Activated naive CD8-positive, alpha-beta T cell (primary cell): ENCODE results near the gene DOP1B.

Experiments used
- H3K27ac Mint-ChIP-seq: one replicate; pipeline ENCODE4 v1.8.0; 2021; ENCODE audit warnings: mixed read lengths
- H3K27me3 Mint-ChIP-seq: one replicate; pipeline ENCODE4 v1.8.0; 2021; ENCODE audit warnings: mixed read lengths
- H3K36me3 Mint-ChIP-seq: one replicate; pipeline ENCODE4 v1.8.0; 2021; ENCODE audit warnings: mixed read lengths
- H3K4me1 Mint-ChIP-seq: one replicate; pipeline ENCODE4 v1.8.0; 2021; ENCODE audit warnings: low read depth, mixed read lengths
- H3K4me3 Mint-ChIP-seq: one replicate; pipeline ENCODE4 v1.8.0; 2021; ENCODE audit warnings: mild to moderate bottlenecking, mixed read lengths
- H3K9me3 Mint-ChIP-seq: one replicate; pipeline ENCODE4 v1.8.0; 2021; ENCODE audit warnings: low read depth, mixed read lengths

The DOP1B gene

GRCh38 chr21:36155603-36156338 lies 853 bp upstream of the DOP1B start:
- Mint-ChIP-seq H3K36me3 (peaks cover 7% of the 10 kb centered on the region), H3K4me3 (peak overlapping the region; percentile 82), H3K27me3 (no peaks in the 10 kb centered on the region), H3K27ac (no peak overlapping the region), H3K9me3 (no peaks in the 10 kb centered on the region), H3K4me1 (peaks cover 25% of the 10 kb centered on the region)

DNA sequence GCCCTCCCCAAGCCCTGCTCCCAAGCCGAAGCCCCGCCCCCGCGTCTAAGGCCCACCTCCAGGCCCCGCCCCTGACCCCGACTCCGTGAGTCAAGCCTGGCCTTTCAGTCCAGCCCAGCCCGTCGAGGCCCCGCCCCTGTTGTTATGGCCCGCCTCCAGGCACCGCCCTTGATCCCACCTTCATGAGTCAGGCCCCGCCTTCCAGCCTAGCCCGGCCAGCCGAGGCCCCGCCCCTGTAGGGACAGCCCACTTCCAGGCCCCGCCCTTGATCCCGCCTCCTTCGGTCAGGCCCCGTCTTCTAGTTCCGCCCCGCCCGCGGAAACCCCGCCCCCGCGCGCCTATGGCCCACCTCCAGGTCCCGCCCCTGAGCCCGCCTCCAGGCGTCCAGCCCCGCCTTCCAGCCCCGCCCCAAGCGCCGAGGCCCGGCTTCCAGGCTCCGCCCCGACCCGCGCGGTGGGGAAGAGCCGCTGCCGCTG lies 247 bp upstream of the DOP1B start:
- Mint-ChIP-seq H3K9me3 (no peaks in the 10 kb centered on the region), H3K27me3 (no peaks in the 10 kb centered on the region), H3K27ac (no peak overlapping the region)

DNA sequence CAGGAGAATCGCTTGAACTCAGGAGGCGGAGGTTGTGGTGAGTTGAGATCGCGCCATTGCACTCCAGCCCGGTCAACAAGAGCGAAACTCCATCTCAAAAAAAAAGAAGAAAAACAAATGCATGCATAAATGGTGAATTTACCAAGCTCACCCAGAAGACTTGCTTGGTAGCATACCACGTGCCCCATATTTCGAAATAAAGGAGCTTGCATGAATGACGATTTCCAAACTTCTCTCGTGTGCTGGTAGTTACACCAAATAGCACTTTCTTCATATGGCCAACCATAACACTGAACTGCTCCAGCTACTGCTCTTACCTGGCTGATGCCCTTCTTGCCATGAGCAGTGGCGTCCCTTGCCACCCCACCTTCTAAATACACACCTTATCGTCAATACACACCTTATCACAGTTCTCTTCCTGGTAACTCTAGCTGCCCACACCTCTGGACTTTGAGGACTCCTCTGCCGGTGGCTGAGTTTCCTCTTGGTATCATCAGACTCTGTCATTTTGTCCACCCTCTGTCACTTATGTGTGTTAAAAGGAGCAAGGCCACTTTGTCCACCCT lies 2.8 kb downstream of the DOP1B start:
- H3K4me3 Mint-ChIP-seq: peak overlapping the region; percentile 14
- H3K27me3 Mint-ChIP-seq: no peaks in the 10 kb centered on the region
- H3K4me1 Mint-ChIP-seq: peaks cover 26% of the 10 kb centered on the region
- no peaks in the 10 kb centered on the region for H3K9me3 Mint-ChIP-seq
- H3K27ac Mint-ChIP-seq: no peak overlapping the region
- peaks cover 8% of the 10 kb centered on the region for H3K36me3 Mint-ChIP-seq

More for the DNA sequence above, 247 bp upstream of the DOP1B start:
- H3K4me3 Mint-ChIP-seq: peak overlapping the region; percentile 82
- peaks cover 22% of the 10 kb centered on the region for H3K4me1 Mint-ChIP-seq
- peaks cover 8% of the 10 kb centered on the region for H3K36me3 Mint-ChIP-seq

DNA sequence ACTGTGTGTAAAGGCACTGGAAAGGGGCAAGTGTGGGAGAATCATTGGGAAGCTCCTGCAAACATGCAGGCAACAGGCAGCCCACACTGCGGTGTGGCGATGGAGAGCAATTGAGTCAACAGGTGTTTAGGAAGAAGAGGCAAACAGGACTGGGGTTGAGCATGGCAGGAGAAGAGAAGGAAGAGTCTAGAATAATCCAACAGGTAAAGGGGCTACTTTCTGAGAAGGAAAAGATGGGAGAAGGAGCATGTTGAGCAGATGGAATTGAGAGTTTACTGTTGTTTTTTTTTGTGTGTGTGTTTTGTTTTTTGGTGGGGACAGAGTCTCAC lies 4.2 kb downstream of the DOP1B start:
- Mint-ChIP-seq H3K27ac (no peak overlapping the region), H3K4me1 (peaks cover 21% of the 10 kb centered on the region), H3K9me3 (no peaks in the 10 kb centered on the region), H3K36me3 (peaks cover 11% of the 10 kb centered on the region), H3K27me3 (no peaks in the 10 kb centered on the region), H3K4me3 (no peak overlapping the region)

- Mint-ChIP-seq H3K27ac (no peak overlapping the region), H3K9me3 (no peaks in the 10 kb centered on the region), H3K27me3 (no peaks in the 10 kb centered on the region), H3K4me1 (peaks cover 18% of the 10 kb centered on the region), H3K36me3 (peaks cover 13% of the 10 kb centered on the region), H3K4me3 (no peak overlapping the region)
Measured at GRCh38 chr21:36162631-36163030, 6.0 kb downstream of the DOP1B start.

- Mint-ChIP-seq H3K36me3 (peaks cover 12% of the 10 kb centered on the region), H3K9me3 (no peaks in the 10 kb centered on the region), H3K27ac (no peak overlapping the region), H3K27me3 (no peaks in the 10 kb centered on the region), H3K4me3 (no peak overlapping the region), H3K4me1 (peaks cover 12% of the 10 kb centered on the region)
Measured at GRCh38 chr21:36163750-36164741, 7.4 kb downstream of the DOP1B start.

- peaks cover 12% of the 10 kb centered on the region for H3K4me1 Mint-ChIP-seq
- H3K4me3 Mint-ChIP-seq: no peak overlapping the region
- no peaks in the 10 kb centered on the region for H3K27me3 Mint-ChIP-seq
- no peaks in the 10 kb centered on the region for H3K9me3 Mint-ChIP-seq
- H3K27ac Mint-ChIP-seq: no peak overlapping the region
- peaks cover 13% of the 10 kb centered on the region for H3K36me3 Mint-ChIP-seq
Measured at GRCh38 chr21:36165356-36165755, 8.7 kb downstream of the DOP1B start.

- Mint-ChIP-seq H3K4me1 (peaks cover 10% of the 10 kb centered on the region), H3K27ac (no peak overlapping the region), H3K36me3 (peaks cover 13% of the 10 kb centered on the region), H3K27me3 (no peaks in the 10 kb centered on the region), H3K9me3 (no peaks in the 10 kb centered on the region), H3K4me3 (no peak overlapping the region)
Measured at GRCh38 chr21:36166705-36167104, 10.1 kb downstream of the DOP1B start.

DNA sequence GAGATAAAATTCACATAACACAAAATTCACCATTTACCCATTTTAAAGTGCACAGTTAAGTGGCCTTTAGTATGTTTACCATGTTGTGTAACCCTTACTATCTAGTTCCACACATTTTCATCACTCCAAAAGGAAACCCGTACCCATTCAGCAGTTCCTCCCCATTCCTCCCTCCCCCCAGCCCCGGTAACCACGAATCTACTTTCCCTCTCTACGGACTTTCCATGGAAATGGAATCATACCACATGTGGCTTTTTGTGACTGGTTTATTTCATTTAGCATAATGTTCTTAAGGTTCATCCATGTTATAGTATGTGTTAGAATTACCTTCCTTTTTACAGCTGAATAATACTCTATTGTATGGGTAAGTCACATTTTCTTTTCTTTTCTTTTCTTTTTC lies 10.9 kb downstream of the DOP1B start:
- Mint-ChIP-seq H3K9me3 (no peaks in the 10 kb centered on the region), H3K27me3 (no peaks in the 10 kb centered on the region), H3K4me3 (no peak overlapping the region), H3K36me3 (peaks cover 13% of the 10 kb centered on the region), H3K27ac (no peak overlapping the region), H3K4me1 (peaks cover 10% of the 10 kb centered on the region)

- Mint-ChIP-seq H3K9me3 (no peaks in the 10 kb centered on the region), H3K27me3 (no peaks in the 10 kb centered on the region), H3K27ac (no peak overlapping the region), H3K4me3 (no peak overlapping the region), H3K36me3 (peaks cover 13% of the 10 kb centered on the region), H3K4me1 (peaks cover 5% of the 10 kb centered on the region)
Measured at GRCh38 chr21:36169470-36170128, 13.0 kb downstream of the DOP1B start.

DNA sequence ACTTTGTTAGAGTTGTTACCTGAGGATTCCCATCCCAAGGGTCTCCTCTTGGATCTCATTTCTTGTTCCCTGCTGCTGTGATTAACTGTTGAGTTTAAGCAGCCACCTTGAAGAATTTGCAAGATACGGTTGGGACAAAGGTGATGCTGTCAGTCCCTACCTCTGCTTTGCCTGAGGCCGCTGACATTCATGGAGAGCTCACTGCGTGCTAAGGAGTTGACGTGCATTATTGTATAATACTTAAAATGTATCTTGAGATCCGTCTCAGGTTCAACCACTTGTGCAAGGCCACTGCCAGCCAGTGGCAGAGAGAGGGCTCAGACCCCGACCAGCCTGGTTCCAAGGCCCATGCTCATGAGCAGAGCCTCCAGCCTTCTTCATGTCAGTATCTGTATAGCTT lies 14.2 kb downstream of the DOP1B start:
- no peak overlapping the region for H3K4me3 Mint-ChIP-seq
- peaks cover 10% of the 10 kb centered on the region for H3K36me3 Mint-ChIP-seq
- peaks cover 12% of the 10 kb centered on the region for H3K4me1 Mint-ChIP-seq
- H3K9me3 Mint-ChIP-seq: no peaks in the 10 kb centered on the region
- no peak overlapping the region for H3K27ac Mint-ChIP-seq
- H3K27me3 Mint-ChIP-seq: no peaks in the 10 kb centered on the region

DNA sequence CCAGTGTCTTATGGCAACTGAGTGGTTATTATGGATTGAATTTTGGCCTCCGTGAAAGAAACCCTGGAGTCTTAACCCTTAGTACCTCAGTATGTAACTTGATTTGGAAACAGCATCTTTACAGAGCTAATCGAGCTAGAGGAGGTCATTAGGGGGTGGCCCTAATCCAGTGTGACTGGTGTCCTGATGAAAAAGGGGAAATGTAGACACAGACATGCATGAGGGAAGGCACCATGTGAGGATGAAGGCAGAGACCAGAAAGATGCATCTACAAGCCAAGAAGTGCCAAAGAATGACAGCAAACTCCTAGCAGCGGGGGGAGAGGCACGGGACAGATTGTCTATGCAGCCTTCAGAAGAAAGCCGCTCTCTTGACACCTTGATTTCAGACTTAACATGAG lies 14.7 kb downstream of the DOP1B start:
- no peaks in the 10 kb centered on the region for H3K27me3 Mint-ChIP-seq
- H3K27ac Mint-ChIP-seq: peak overlapping the region; percentile 36
- H3K4me3 Mint-ChIP-seq: no peak overlapping the region
- H3K36me3 Mint-ChIP-seq: peaks cover 10% of the 10 kb centered on the region
- H3K9me3 Mint-ChIP-seq: no peaks in the 10 kb centered on the region
- H3K4me1 Mint-ChIP-seq: peaks cover 15% of the 10 kb centered on the region

DNA sequence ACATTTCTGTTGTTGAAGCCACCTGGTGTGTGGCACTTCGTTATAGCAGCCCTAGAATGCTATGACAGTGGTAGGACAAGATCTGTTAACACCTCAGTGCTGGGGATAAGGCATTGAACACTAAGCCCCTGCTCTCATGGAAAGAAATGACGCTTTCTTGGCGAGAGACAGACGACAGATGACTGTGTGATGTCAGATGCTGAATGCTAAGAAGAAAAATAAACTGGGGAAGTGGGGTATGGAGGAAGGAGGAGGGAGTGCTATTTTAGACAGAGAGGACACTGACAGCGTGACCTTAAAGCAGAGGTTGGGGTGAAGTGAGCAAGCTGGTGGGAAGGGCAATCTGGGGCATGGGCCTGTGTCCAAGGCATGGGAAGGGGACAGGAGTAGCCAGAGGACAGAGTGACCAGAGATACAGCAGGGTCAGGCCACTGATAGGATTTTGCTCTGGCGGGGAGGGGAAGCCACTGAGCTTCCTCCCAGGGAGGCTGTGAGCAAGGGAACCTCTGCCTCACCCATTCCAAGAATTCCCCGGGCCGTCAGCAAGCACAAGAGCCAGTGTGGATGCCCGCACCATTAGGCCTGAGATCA lies 15.2 kb downstream of the DOP1B start:
- no peak overlapping the region for H3K4me3 Mint-ChIP-seq

GRCh38 chr21:36174780-36175179 lies 18.2 kb downstream of the DOP1B start:
- Mint-ChIP-seq H3K4me3 (no peak overlapping the region), H3K27ac (peak overlapping the region; percentile 50), H3K27me3 (no peaks in the 10 kb centered on the region)

More for the DNA sequence above, 15.2 kb downstream of the DOP1B start:
- no peaks in the 10 kb centered on the region for H3K27me3 Mint-ChIP-seq
- no peaks in the 10 kb centered on the region for H3K9me3 Mint-ChIP-seq
- H3K4me1 Mint-ChIP-seq: peaks cover 15% of the 10 kb centered on the region
- peaks cover 10% of the 10 kb centered on the region for H3K36me3 Mint-ChIP-seq
- H3K27ac Mint-ChIP-seq: peak overlapping the region; percentile 36

More at GRCh38 chr21:36174780-36175179, 18.2 kb downstream of the DOP1B start:
- Mint-ChIP-seq H3K36me3 (peaks cover 8% of the 10 kb centered on the region), H3K9me3 (no peaks in the 10 kb centered on the region), H3K4me1 (peaks cover 15% of the 10 kb centered on the region)
